HG03280 (cell line): Measurements from ENCODE around the gene CACNA1S.

Experiments
- ATAC-seq: cut with Tn5 transposase; IDR thresholded peaks from one replicate; pipeline ENCODE4 v1.9.1; 2021; ENCODE audit warnings: mild to moderate bottlenecking, moderate library complexity; ENCODE audit not compliant: unreplicated experiment

The CACNA1S gene

DNA sequence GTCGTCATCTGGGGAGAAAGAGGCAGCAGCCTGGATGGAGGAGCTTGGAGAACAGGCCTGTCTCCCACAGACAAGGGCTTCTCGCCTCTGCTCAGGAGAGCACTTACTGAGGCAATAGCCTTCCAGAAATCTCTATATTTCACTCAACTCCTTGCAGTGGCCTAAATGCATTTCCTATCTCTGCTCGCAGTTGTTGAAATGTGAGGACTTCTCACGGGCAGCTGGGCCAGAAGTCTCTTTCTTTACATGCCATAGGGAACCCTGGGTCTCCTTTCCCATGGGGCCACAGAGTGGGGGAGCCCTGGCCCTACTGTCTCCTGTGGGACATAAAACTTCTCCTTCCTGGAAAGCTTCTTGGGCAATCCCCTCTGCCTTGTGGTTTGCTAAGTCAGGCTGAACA lies 45.2 kb downstream of the CACNA1S start:
- no peak for ATAC-seq

DNA sequence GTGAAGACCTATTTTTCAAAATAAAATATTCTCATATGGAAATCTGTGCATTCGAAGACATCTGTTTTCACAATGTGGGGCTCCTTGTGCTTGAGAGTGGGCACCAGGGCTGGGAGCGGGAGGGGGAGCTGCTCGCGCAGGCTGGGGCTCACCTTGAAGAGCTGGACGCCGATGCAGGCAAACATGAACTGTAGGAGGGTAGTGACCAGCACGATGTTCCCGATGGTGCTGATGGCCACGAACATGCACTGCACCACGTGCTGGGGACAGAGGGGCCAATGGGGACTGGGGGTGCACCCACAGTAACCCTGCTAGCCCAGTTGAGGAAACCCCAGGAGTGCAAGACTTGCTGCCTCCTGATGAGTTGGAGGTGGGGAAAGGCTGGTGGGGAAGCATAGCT lies 46.5 kb downstream of the CACNA1S start:
- ATAC-seq, result no peak

DNA sequence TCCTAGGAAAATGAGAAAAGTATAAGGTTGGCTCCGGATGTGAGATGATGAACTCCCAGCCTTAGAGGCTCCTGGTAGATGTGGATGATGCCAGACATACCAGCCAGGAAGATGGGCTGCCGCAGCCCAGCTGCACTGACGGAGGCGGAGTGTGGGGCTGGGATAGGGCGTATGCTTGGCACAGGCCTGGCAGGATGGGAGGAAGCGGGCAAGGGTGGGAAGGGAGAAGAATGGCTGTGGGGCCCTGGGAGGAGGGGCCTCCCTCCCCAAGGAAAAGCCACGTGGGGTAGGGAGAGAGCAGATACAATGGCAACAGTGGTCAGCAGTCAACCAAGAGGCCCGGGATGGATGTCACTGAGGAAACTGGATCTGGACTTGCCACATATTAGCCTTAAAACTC lies 47.4 kb downstream of the CACNA1S start:
- no peak for ATAC-seq

DNA sequence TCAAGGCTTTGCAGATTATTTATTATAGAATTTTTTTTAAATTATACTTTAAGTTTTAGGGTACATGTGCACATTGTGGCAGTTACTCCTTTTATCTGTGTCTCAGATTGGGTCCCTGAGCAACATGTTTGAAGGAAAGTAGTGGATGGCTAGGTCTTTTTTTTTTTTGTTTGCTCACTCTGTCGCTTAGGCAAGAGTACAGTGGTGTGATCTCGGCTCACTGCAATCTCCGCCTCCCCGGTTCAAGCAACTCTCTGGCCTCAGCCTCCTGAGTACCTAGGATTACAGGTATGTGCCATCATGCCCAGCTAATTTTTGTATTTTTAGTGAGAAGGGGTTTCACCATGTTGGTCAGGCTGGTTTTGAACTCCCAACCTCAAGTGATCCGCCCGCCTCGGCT lies 49.1 kb downstream of the CACNA1S start:
- no peak for ATAC-seq

DNA sequence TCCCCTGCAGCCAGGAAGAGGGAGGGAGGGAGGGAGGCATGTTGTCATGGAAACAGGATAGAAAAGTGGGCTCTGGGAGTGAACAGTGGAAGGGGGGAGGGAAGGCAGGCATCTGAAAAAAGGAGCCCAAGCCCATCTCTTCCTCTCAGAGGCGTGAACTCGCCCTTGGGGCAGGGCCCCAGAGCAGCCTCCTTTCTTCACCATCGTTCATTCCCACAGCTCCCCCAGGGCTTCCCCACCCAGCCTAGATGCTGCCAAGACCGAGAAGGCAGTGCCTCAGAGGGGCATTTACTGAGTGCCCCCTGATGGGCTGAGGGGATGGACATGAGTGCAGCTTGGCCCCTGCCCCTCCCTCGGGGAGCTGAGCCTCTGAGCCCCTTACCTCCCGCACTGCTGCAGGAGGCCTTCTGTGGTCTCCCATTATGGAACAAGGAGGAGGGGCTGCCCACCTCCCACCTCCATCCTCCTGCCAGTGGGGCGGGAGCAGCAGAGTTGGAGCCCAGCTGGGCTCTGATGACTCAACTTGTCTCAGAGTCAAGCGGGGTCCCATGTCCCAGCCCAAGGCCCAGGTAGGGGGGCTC lies 49.6 kb downstream of the CACNA1S start:
- no peak for ATAC-seq

DNA sequence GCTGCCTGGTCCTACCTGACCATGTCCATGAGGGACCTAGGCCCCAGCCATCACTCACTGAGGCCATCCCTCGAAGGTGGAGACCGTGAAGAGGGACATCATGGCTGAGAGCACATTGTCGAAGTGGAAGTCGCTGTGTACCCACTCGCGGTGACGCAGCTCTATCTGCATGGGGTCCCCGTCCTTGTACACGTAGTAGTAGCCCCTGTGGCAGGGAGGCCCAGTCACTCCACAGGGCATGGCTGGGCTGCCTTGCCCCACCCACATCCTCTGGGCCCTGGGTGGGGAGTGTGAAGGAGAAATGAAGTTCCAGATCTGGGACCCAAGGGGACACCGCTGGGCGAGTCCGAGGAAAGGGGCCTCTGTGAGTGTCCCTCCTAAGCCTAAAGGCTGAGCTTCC lies 50.3 kb downstream of the CACNA1S start:
- ATAC-seq, result no peak

DNA sequence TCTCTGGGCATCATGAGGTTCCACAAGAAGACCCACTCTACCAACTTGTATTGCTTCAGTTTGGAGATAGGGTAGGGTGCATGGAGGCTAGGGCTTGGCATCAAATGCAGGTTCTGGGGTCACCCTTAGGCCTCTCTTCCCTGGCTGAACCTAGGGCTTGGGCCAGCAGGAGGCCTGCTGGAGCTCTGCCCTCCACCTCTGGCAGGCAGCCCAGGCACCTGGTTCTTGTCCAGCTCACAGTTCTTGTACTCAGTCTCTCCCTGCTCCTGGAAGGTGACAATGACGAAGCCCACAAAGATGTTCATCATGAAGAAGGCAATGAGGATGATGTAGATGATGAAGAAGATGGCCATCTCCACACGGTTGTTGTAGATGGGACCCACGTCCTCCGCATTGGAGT lies 51.2 kb downstream of the CACNA1S start:
- ATAC-seq, result no peak

DNA sequence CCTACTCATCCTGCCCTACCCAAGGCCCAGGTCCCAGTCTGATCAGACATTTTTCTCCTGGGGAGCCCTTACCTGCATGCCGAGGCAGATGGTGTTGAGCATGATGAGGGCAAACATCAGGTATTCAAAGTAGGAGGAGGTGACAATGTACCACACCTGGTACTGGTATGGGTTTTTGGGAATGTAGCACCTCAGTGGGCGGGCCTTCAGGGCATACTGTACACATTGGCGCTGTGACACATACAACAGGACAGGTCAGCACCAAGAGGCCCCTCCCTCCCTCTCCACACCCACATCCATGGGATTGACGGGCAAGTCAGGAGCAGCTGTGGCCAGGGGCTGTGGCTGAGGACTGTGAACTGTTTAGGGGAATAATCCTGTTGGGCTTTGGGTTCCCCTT lies 51.6 kb downstream of the CACNA1S start:
- no peak for ATAC-seq

DNA sequence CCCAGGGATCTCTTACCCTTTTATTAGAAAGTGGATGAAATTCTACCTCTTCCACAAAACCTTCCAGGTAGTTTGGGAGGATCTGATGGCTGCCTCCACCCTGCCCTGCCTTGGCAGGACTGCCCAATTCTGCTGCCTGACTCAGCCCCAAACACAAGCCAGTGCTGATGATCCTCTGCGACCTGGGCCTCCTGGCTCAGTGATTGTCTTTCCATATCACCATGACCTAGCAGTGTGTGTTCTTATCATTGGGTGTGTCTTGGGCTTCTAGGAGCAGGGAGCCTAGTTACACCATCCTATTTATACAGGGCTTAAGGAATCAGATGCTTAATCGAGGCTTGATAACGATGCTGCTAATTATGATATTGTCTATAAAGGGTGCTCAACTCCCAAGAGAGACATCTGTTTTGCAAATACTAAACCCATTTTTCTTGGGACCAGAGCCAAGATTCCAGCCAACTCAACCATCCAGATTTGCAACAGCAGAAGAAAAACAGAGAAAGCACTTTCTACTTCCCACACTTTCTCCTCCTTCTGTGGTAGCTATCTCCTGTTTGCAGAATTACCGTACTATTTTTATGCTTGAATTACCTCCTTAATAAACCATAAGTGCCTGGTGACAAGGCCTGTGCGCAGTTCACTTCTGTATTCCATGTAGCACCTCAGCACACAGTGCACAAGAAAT lies 52.2 kb downstream of the CACNA1S start:
- no peak for ATAC-seq

DNA sequence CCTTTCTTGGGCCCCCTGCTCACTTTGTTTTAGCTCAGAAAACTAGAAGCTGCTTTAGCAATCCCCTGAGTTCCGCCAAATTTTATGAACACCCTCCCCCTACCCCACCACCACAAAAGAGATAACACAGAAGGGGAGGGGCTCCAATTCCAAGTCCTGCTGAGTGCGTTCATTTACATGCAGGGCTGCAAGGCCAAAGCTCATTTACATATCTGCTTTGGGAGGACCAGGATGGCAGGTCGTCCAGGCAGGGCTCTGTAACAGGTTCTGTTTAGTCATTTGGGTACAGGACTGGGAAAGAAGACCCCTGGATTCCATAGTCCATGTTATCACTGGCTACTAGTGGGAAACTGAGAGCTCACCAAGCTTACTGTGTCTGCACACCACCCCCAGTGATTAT lies 52.8 kb downstream of the CACNA1S start:
- no peak for ATAC-seq

DNA sequence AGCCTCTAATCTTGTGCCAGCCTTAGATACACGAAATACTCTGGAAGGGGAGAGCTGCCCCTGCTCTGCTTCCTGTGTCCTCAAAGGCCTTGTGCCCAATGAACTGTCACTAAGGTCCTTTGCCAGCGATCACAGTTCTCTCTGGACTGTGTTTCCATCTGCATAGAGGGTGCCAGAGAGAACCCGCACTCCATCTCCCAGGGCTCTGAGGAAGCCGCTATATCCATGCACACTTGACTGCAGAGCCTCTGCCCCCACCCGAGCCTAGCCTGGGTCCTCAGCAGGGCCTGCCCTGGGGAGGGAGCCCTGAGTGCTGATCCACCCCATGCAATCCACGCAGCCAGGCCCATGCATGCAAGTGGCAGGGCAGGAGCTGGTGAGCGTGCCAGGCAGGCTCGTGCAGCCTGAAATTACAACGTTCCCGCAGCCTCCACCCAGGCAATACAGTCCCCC lies 58.1 kb downstream of the CACNA1S start:
- ATAC-seq, result no peak

DNA sequence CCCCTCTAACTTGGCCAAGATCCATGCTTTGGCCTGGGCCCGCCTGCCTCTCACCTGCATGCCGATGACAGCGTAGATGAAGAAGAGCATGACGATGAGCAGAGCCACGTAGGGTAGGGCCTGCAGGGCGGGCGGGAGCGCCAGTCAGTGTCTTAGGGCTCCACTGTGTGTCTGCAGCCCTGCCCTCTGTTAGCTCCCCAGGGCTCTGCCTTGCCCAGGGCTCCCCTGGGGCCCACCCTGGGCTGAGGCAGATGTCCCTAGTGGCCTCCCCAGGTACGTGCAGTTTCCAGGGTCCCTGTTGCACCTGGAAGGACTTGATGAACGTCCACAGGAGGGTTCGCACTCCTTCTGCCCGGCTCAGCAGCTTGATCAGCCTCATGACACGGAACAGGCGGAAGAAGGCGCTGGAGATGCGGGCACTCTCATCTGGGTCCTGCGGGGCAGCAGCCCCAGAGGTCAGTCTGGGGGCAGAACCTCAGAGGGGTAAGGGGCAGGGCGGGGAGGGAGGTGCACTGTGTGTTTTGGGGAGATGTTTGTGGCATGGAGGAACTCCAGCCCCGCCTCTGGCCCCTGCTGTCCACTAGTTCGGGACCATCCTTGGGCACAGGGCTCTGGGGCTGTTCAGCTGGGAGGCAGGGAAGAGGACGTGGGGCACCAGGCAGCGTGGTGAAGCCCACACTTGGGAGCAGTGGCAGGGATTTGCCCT lies 58.9 kb downstream of the CACNA1S start:
- no peak for ATAC-seq

DNA sequence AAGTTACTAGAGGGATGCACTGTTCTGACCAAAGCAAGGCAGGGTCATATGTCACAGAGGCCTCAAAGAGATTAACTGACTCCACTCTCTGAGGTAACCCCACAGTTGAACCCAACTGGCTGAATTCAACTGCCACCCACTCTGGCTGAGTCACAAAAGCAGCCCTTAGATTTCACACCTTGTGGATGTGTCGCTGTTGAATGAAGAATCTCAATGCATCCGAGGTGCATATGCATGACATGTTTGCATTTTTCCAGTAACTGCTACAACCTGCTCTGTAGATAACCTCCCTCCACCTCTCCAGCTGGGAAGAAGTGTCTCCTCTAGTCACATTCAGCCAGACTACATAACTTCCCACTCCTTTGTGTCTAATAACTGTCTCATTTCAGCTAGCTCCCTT lies 60.8 kb downstream of the CACNA1S start:
- no peak for ATAC-seq

DNA sequence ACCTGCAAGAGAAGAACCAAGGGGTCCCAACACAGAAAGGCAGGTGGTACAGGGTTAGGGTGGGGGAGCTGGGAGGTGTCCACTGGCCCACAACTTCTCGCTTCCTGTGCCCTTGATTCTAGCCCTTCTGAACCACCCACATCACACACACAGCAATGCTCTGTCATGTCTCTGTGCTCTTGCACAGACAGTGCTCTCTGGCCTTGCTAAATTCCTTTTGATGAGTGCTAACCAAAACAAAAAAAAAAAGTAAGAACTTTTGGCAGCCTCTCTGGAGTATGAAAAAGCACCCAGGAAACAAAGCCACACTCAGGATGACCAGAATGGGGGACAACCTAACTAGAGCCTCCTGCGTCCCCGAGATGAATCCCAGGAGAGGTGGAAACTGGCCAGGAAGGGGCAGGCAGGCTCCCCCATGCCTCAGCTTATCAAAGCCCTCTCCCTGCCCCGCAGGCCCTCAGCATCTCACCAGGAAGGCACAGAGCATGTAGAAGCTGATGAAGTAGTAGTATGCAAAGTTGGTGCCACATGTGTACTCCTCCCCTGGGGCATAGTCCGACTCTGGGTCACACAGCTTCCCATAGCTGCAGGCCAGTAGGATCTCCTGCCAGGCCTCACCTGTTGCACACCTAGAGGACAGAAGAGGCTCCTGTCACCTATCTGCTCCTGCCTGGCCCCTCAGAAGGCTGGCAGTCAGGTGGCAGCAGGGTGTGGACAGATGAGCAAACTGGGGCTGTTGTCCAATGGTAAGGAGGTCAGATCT lies 61.5 kb downstream of the CACNA1S start:
- no peak for ATAC-seq

DNA sequence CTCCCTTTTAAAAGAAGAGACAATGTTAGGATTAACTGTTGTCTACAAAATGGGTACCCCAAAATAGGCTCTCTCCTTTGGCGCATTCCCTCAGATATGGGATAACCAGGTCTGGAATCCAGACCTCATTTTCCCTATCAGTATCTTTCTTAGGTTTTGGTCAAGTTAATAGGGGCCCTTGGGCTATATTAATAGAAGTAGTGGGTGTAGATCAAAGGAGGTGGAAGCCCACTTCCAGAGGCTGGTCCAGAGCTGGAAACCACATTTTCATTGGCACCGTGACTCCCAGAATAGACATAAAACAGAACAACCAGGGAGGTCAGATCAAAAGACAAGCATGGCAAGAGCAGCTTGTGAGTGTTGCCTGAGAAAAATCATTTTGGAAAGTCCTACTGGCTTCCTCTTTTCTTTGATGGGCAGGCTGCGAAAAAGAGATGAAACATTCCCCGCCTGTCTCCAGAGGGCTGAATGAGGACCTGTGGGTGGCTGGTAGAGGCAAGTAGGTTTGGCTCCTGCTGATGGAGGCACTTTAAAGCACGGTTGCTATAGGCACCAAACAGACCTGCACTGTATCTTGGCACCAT lies 62.9 kb downstream of the CACNA1S start:
- no peak for ATAC-seq

DNA sequence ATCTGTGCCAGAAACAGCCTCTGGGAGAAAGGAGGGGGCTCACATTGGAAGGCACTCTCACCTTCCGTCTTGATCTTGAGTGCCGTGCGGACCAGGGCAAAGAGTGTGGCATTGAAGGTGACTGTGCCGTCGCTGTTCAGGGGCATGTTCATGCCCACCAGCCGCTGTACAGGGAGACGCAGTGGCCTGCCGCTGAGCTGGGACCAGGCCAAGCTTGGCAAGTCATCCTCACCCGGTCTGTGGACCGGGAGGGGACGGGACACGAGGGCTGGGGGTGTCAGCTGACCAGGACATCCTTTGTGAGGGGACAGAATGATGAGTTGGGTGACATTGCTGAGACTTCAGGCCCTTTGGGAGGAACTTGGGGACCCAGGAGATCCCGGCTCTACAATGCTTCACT lies 63.7 kb downstream of the CACNA1S start:
- no peak for ATAC-seq

DNA sequence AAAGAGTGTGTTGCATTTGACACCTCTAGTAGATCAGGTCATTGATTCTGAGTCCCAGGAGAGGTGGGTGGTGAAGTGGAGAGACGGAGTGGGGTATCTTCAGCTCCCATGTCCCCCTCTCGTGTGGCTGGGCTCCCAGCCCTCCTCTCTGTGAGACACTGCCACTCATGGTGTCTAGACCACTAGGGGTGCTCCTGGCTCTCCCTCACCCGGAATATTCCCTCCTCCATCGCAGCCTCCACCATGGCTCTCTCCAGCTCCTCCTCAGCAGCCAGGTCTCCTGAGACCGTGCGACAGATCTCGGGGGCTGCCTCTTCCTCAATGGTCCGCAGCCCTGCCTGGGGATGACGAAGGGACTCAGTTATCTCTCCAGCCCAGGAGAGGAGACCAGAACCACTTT lies 68.1 kb downstream of the CACNA1S start:
- no peak for ATAC-seq

DNA sequence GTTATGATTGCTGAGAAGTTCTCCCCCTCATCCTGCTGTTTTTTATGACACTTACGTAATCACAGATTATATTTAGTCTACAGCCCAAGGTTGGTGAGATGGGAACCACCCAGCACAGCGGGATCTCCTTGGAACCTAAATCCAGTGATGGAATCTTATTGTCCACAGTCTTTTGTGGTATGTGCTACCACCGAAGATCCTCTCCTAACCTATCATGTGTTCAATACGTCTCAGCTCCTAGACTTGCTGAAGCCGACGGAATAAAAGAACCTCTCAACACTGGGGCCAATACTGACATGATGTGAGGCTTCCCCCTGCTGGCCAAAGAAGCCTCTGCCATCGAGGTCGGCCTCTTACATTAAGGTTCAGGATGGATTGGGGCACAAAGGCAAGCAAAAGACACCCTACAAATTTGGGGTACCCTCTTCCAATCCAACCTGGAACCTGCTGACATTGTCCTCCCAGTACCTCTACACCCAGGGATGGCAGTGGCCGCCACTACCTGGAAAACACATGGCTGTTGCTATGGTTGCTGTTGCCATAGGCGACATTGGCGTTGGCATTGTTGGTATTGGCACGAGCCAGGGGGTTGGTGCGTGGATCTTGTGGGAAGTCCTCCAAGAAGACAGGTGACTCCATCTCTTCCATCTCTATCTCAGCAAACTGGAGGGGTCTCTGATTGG lies 69.3 kb downstream of the CACNA1S start:
- ATAC-seq, result peak; percentile 78

DNA sequence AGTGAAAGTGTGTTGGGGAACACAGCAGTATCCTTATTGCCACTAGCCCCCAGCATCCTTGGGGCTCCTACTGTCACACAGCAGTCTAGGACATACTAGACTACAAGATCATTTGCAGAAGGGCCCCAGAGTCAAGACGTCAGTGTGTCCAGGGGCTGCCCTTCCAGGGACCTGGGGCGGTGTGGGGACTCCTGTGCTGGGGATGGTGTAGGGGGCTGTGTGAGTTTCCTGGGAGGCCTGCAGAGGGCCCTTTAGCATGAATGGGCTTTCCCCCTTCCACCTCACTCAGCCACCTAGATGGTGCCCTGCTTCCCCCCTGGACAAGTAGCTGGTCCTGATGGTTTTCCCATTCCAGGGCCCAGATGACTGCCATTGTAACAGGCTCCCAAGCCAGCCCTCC lies 71.2 kb downstream of the CACNA1S start:
- no peak for ATAC-seq

DNA sequence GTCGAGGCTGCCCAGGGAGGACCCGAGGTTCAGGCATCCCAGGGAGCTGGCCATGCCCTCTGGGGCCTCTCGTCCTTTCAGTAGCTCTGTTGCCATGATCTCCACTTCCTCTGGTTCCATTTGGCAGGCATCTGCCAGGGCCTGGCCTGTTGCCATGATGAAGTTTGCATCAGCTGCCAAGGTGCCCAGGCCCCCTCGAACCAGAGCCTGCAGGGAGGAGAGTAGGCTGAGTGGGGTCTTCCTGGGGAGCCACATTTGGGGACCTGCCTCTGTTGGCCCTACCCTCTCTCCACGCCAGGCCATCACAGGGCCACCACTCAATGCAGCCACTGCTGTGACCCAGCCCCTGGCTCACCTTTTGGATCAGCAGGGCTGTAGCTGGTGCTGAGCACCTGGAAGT lies 72.3 kb downstream of the CACNA1S start:
- ATAC-seq, result no peak

DNA sequence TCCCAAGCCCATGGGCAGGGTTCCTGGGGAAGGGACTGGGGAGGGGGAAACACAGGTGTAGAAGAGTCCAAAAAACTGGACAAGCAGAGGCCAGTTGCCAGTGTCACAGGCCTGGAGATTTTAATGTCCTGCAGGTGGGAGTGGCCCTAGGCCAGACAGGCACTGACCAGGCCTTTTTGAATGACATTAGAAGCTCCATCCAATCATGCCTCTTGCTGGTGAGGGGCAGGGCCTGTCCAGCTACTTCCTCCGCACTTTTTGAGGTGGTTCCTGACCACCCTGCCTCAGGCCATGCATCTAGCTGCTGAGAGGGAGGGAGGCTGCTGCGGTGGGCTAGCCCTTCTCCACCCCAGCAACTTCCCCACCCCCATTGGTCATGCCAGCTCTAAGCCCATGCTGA lies 72.8 kb downstream of the CACNA1S start:
- ATAC-seq, result no peak
